ELF-1 (cell line): Measurements from ENCODE around the gene ARMC9.

Experiments used
- DNase-seq: peaks from one replicate; pipeline ENCODE4 v3.0.0-alpha.2; 2016; ENCODE audit warnings: low read depth, low spot score

The ARMC9 gene

DNA sequence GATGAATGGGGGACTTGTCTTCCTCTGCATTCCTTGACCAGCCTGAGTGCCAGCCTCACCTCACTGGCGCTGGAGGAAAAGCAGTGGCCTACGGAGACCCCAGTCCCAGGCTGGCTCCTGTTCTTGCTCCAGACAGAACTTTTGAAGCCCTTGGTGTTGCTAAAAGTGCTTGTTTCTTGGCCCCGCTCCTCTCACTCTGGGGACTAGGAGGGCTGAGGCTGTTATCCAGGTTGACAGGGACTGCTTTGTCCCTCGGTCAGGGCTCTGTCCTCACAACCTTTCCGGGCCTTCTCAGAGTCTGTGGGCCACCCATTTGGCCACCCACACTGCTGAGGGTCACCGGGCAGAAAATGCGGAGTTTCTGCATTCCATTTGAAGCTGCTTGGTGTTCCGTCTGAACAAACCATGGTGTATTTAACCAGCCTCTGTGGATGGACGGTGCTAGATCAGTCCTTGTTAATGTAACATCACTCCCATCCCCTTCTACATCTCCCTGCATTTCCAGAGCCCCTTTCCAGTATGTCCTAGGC is 222.7 kb downstream of the ARMC9 start:
- no peak for DNase-seq

DNA sequence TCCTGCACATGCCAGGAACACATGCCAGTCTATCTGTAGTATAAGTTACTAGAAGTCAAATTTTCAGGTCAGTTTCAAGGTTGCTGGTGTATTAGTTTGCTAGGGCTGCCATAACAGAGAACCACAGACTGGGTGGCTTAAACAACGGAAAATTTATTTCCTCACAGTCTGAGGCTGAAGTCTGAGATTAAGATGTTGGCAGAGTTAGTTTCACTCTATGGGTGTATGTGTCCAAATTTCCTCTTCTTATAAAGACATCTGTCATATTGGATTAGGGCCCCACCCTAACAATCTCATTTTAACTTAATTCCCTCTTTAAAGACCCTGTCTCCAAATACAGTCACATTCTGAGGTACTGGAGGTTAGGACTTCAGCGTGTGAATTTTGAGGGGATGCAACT is 223.6 kb downstream of the ARMC9 start:
- no peak for DNase-seq

DNA sequence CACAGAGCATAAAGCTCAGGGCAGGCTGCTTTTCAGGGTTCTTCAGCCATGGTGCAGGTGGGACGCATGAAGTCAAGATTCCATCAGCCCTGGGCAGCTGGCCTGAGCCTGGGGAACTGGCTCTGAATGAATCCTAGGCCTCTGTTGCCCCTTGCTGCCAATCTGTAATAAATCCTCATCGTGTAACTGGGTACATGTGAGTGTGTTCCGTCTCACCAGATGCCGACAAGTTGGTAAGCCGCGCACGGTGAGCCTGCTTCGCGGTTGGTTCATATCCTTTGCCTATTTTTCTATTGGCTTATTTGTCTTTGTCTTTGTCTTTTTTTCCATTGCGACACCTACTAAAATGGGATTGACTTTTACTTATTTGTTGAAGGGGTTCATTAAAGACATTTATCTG is 224.7 kb downstream of the ARMC9 start:
- DNase-seq: no peak
